CD4-positive, alpha-beta T cell treated with Interleukin-4 for 1 hour (primary cell): ENCODE data around the gene MAP3K14.

Experiments
- DNase-seq, 2 donors: peaks; one replicate each; pipeline ENCODE4 v3.0.0-alpha.2; 2020 to 2022

MAP3K14 gene

DNA sequence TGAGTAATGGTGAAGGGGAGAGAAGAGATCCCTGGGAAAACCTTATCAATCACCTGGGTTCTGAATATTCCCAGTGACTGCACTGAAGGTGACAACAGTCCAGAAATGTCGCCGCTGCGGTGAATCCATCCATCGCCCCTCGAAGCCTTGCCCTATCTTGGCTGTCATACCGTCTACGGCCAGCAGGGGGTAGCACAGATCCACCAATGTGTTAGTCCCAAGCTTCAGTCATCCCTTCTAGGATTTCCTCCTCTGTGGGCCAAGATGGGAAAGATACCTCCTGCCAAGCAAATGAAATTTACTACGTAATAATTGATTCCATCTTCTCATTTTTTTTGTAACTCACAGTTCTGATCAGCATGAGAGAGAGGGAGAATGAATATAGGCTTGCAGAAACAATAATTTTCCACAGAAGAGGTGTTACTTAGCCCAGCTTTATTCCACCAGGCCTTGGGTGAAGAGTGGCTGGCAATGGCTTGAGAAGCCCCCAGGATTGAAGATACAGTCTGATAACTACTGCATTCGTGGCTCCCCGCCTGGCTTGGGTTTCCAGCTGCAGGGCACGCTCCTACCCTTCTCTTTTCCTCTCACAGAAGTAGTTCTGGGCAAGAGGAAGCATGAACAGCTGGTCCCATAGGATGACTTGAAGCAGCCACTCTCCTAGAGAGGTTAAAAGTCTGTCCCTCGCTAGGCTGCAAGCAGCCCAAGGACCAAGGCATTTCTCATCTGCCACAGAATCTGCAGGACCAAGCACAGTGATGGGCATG lies 97.7 kb downstream of the MAP3K14 start:
- DNase-seq = peak; percentile 82 to 88
